Measurements from ENCODE around the gene ZNF519.
"Not testable (repeated sequence)": the region's sequence is repeated elsewhere in the genome, so short reads cannot be mapped to it uniquely, and the experiment has no call there.

GRCh38 chr18:14143871-14144627, 11.8 kb upstream of the ZNF519 start:
- TF ChIP-seq POLR2A, CTCF (IDR thresholded peaks at IDR 0.05): not testable (repeated sequence)

All from adrenal gland (tissue), 5 donors.